HCT116 (cell line): Measurements from ENCODE around the gene ANKRD39. TPM values are rescaled to one million over a fixed set of nuclear protein-coding genes. Genes with fewer than 3 reads are reported as not detected.

Experiments
- ATAC-seq: fragments of 200-7000 bp; cut with Tn5 transposase; 2 replicates; pipeline ENCODE4 v1.9.1; 2020; ENCODE audit warnings: mild to moderate bottlenecking, moderate library complexity
- BruUV-seq: library from RNA; stranded (reverse); fragments of 400-500 nt; replicated peaks from 2 replicates; lab custom pipeline; 2021; lab: Mats Ljungman, UMichigan
- CTCF ChIA-PET: fragments of 300-600 bp; sonication (Branson Sonifier 250); formaldehyde crosslinking; loops from one replicate; lab custom pipeline; 2021; ENCODE audit warnings: antibody characterized with exemption; lab: Charles Lee
- POLR2A ChIA-PET: fragments of 300-600, 350-600 bp; sonication (Branson Sonifier 250); formaldehyde crosslinking; loops from one replicate; lab custom pipeline; 2021; ENCODE audit warnings: antibody characterized with exemption; lab: Charles Lee
- RAD21 ChIA-PET, 2 experiments: fragments of 300-600 bp; sonication (Branson Sonifier 250); formaldehyde crosslinking; loops; one replicate each; lab custom pipeline; 2023; ENCODE audit warnings: low total read pairs in 2 of 2; ENCODE audit not compliant: uncharacterized antibody in 2 of 2, unreplicated experiment in 2 of 2, low non-redundant PET in 1 of 2; lab: Charles Lee
- DNase-seq: peaks from one replicate; pipeline ENCODE4 v3.0.0-alpha.2; 2010; ENCODE audit warnings: low read depth, low spot score
- H2AFZ ChIP-seq: fragments of 200-600 bp; shearing (Covaris generic), sonication (generic); 2 replicates; pipeline ENCODE4 v1.6.1; 2017; ENCODE audit warnings: low read depth, mixed run types, mixed read lengths, antibody characterized with exemption, low read length; ENCODE audit not compliant: poor library complexity, severe bottlenecking
- H3K27ac ChIP-seq: 2 replicates; pipeline ENCODE4 v1.5.1; 2012; ENCODE audit warnings: low read depth, low read length
- H3K27me3 ChIP-seq: fragments of 200-600 bp; sonication (generic); 2 replicates; pipeline ENCODE4 v1.6.1; 2016; ENCODE audit warnings: mixed run types, low read length, mixed read lengths; ENCODE audit not compliant: insufficient read depth
- H3K36me3 ChIP-seq, 2 experiments: fragments of 200-500 bp in 1 of 2; fragments of 200-600 bp in 1 of 2; sonication (Bioruptor generic) in 1 of 2; sonication (generic) in 1 of 2; 2 replicates each; pipeline versions ENCODE4 v1.5.1 to v1.6.1; 2014 to 2016; ENCODE audit warnings: low read length in 2 of 2, inconsistent platforms in 1 of 2, mixed read lengths in 1 of 2, mixed run types in 1 of 2; ENCODE audit not compliant: insufficient read depth in 2 of 2, control insufficient read depth in 1 of 2
- H3K4me1 ChIP-seq, 2 experiments: fragments of 200-600 bp in 1 of 2; sonication (generic) in 1 of 2; 2 replicates each; pipeline versions ENCODE4 v1.5.1 to v1.6.1; 2012 to 2017; ENCODE audit warnings: low read length in 2 of 2, inconsistent platforms in 1 of 2, mild to moderate bottlenecking in 1 of 2, mixed read lengths in 1 of 2, mixed run types in 1 of 2, moderate library complexity in 1 of 2; ENCODE audit not compliant: insufficient read depth in 2 of 2, control insufficient read depth in 1 of 2
- H3K4me2 ChIP-seq: fragments of 200-600 bp; sonication (generic); 2 replicates; pipeline ENCODE4 v1.6.1; 2017; ENCODE audit warnings: mixed run types, low read length, mixed read lengths
- H3K4me3 ChIP-seq, 2 experiments: fragments of 200-600 bp in 1 of 2; sonication (generic) in 1 of 2; replicated peaks in 1 of 2; 2 replicates each; pipeline ENCODE4 v1.5.1; 2011 to 2016; ENCODE audit warnings: low read length in 2 of 2, control low read depth in 1 of 2, low read depth in 1 of 2, mild to moderate bottlenecking in 1 of 2, mixed read lengths in 1 of 2, mixed run types in 1 of 2
- H3K79me2 ChIP-seq: fragments of 200-600 bp; sonication (generic); 2 replicates; pipeline ENCODE4 v1.6.1; 2017; ENCODE audit warnings: mild to moderate bottlenecking, mixed run types, low read length, moderate library complexity, mixed read lengths; ENCODE audit not compliant: insufficient read depth
- H3K9ac ChIP-seq: fragments of 200-600 bp; sonication (generic); 2 replicates; pipeline ENCODE4 v1.6.1; 2016; ENCODE audit warnings: low read length, mixed read lengths
- H3K9me2 ChIP-seq: fragments of 200-600 bp; sonication (generic), shearing (Covaris generic); 2 replicates; pipeline ENCODE4 v1.6.1; 2017; ENCODE audit warnings: mixed run types, mild to moderate bottlenecking, moderate library complexity; ENCODE audit not compliant: insufficient read depth
- H3K9me3 ChIP-seq, 2 experiments: fragments of 200-500 bp in 1 of 2; fragments of 200-600 bp in 1 of 2; sonication (Bioruptor generic) in 1 of 2; sonication (generic) in 1 of 2; 2 replicates each; pipeline ENCODE4 v1.6.1; 2014 to 2017; ENCODE audit warnings: low read length in 2 of 2, mixed read lengths in 2 of 2, inconsistent platforms in 1 of 2, low read depth in 1 of 2, mild to moderate bottlenecking in 1 of 2, mixed run types in 1 of 2, moderate library complexity in 1 of 2; ENCODE audit not compliant: control insufficient read depth in 1 of 2, insufficient read depth in 1 of 2
- H4K20me1 ChIP-seq: fragments of 200-600 bp; sonication (generic), shearing (Covaris generic); 2 replicates; pipeline ENCODE4 v1.6.1; 2017; ENCODE audit warnings: mixed run types, mild to moderate bottlenecking, moderate library complexity; ENCODE audit not compliant: insufficient read depth
- EGR1 ChIP-seq: IDR thresholded peaks from 2 replicates; pipeline ENCODE4 v1.6.1; 2012; ENCODE audit warnings: low read depth
- ELF1 ChIP-seq: IDR thresholded peaks from 2 replicates; pipeline ENCODE4 v1.6.1; 2012; ENCODE audit warnings: low read depth, borderline replicate concordance
- SP1 ChIP-seq: IDR thresholded peaks from 2 replicates; pipeline ENCODE4 v1.6.1; 2012; ENCODE audit warnings: low read depth
- ZNF274 ChIP-seq: fragments of 200-500 bp; sonication (Bioruptor generic); IDR thresholded peaks from 2 replicates; pipeline ENCODE4 v1.6.1; 2014; ENCODE audit warnings: mild to moderate bottlenecking, low read depth, low read length, inconsistent platforms
- intact Hi-C: fragments of 100-400 bp; cut with micrococcal nuclease; formaldehyde crosslinking; loops from 2 replicates; pipeline ENCODE4 v1.10.0; 2022
- total RNA-seq: library from RNA; stranded (reverse); gene quantifications from one replicate; pipeline ENCODE4 v1.2.1, GENCODE V29; 2021; ENCODE audit not compliant: unreplicated experiment
- TF ChIP-seq, protein P1 (sequence below): IDR thresholded peaks from 2 replicates; pipeline ENCODE4 v1.6.1; 2012

The ANKRD39 gene
- total RNA-seq, 1 experiment from 2014 or later: 24.2 TPM

GRCh38 chr2:96885432-96886347 is 27.9 kb upstream of the ANKRD39 start (continued):
- no peak for TF ChIP-seq EGR1

- no peaks in the 10 kb centered on the region for H3K79me2 ChIP-seq
- no peak overlapping the region for H3K9ac ChIP-seq
- BruUV-seq: no TSS peak
- H3K36me3 ChIP-seq: no peaks in the 10 kb centered on the region
- no peaks in the 10 kb centered on the region for H3K9me3 ChIP-seq
- DNase-seq (no peak), ATAC-seq (0 out of 2 replicates have a peak, but pooled peaks have one; percentile 46)
- ChIA-PET POLR2A (no interaction called here), RAD21 (no interaction called here), CTCF (interaction anchor here (0.6 kb wide), 1 partner anchor 32 kb away, joined by 4 read pairs; no protein-coding TSS in a partner anchor)
- no peaks in the 10 kb centered on the region for H3K9me2 ChIP-seq
- H3K4me1 ChIP-seq: peaks cover 0 to 8% of the 10 kb centered on the region in 2 experiments; a peak in 1 of 4 replicates
- no peak overlapping the region for H2AFZ ChIP-seq
- intact Hi-C loops: no loop called here
- H3K4me3 ChIP-seq: no peak overlapping the region
- H4K20me1 ChIP-seq: no peaks in the 10 kb centered on the region
- no peaks in the 10 kb centered on the region for H3K27me3 ChIP-seq
- no peak overlapping the region for H3K27ac ChIP-seq
- TF ChIP-seq, protein P1, sequence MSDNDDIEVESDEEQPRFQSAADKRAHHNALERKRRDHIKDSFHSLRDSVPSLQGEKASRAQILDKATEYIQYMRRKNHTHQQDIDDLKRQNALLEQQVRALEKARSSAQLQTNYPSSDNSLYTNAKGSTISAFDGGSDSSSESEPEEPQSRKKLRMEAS: no peak
- TF ChIP-seq ELF1 (no peak), SP1 (no peak), ZNF274 (no peak)
- no peak overlapping the region for H3K4me2 ChIP-seq
Observed at GRCh38 chr2:96884299-96885094, 26.7 kb upstream of the ANKRD39 start.
